GM19455 (cell line): ENCODE results near the gene NBEAL2.

ENCODE experiments used
- ATAC-seq: cut with Tn5 transposase; IDR thresholded peaks from one replicate; pipeline ENCODE4 v1.9.1; 2021; ENCODE audit not compliant: unreplicated experiment

The NBEAL2 gene

DNA sequence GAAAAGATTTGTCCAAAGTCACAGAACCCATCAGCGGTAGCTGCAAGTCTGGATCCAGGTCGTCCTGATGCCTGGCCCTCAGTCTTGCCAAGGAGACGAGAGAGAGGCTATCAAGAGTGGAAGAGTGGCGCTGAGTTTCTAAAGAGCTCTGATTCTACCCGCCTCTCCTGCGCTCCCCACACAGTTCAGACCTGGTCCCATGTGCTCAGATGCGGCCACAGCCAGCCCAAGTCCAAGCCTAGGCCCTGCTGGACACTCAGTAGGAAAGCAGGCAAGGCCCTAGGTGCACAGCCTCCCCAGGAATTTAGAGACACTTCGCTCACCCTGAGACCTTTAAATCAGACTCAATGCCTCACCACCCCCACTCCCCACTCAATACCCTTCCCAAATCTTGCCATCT lies 35.3 kb upstream of the NBEAL2 start:
- no peak for ATAC-seq

DNA sequence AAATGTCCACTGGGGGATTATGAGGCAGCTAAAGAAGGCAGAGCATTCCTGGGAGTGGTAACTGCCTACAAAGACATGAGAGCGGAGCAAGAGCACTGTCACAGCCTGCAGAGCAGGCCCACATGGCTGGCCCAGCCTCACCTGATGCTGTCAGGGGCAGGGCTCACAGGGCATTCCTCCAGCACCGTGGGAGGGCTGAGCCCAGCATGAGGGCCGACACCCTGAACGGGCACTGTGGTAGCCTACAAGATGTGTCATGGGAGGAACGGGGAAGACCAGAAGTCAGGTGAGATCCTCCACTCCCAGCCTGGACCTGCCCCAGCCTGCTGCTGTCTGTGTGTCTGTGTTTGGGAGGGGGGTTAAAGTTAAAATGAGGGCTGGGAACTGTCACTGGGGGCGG lies 33.0 kb upstream of the NBEAL2 start:
- ATAC-seq: no peak

DNA sequence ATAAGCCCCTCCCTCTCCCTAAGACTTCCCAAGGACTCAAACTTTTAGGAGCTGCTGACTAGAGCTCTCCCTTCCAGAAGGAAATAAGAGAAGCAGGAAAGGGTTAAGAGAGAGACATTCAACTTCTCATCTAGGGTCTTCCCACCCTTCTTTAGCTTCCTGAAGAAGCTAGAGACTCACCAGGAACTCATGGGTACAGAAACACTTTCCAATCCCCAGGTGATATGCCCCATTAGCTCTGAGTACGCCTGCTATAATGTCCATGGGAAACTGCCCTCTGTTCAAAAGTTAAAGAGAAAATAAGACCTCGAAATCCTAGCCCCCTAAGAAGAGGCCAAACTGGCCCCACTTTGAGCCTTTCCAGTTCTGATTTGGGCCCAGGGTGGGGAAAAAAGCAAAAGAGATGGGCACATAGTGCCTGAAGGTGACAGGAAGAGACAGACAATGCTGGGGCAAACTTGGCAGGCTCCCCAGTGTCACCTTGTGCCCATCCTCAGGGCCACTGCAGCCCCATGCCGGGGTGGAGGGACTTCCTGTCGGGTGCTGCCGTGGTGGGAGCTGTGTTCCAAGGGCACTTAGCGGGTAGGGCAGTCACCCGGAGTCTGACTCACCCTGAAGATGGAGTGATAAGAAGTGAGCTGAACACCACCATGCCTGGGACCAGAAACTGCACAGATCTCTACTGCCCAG lies 32.5 kb upstream of the NBEAL2 start:
- no peak for ATAC-seq

DNA sequence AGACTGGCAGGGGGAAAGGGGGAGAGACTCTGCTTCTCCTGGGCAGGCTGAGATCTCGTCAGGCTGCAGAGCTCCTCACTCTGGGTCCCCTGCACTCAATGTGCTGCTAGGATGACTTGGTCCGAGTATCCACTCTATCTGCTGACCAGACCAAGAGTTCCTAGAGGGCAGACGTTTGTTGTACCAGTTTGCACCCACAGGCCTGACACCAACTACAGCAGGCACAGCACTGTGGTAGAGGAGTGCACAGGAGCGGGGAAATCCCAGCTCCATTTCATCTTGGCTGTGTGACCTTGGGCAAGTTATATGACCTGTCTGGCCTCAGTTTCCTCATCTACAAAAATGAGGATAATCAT lies 31.9 kb upstream of the NBEAL2 start:
- no peak for ATAC-seq

DNA sequence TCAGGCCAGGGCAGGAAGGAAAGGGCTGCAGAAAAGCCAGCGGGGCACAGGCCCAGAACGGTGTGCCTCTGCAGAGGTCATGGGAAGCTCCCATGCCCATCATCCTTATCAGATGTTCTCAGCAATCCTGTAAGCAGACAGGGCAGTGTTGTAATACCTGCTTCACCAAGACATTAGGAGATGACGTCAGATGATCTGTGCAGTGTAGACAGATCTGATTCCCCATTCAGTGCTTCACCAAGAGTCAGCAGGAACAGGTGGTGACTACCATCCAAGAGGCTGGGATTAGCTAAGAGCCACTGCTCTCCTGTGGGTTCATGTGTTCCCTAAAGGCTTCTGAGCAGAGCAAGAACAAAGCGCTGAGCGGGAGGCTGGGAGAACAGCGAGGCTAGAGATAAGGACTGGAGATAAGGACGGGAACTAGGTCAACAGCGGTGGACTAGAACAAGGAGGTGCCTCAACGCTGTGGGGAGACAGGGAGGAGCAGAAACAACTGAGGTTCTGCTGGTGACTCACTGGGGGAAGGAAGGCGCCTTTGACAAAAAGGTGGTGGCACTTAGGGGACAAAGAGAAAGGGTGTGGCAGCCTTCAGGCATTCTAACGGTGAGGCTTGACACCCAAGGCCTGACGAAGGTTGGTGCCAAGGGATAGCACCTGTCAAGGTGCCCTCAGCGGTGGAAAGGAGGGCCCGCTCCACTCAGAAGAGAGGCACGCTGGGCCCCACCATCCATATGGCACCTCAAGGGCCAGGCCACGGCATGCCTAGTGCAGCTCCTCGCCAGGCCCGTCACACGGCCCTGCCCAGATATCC lies 31.3 kb upstream of the NBEAL2 start:
- ATAC-seq: no peak

DNA sequence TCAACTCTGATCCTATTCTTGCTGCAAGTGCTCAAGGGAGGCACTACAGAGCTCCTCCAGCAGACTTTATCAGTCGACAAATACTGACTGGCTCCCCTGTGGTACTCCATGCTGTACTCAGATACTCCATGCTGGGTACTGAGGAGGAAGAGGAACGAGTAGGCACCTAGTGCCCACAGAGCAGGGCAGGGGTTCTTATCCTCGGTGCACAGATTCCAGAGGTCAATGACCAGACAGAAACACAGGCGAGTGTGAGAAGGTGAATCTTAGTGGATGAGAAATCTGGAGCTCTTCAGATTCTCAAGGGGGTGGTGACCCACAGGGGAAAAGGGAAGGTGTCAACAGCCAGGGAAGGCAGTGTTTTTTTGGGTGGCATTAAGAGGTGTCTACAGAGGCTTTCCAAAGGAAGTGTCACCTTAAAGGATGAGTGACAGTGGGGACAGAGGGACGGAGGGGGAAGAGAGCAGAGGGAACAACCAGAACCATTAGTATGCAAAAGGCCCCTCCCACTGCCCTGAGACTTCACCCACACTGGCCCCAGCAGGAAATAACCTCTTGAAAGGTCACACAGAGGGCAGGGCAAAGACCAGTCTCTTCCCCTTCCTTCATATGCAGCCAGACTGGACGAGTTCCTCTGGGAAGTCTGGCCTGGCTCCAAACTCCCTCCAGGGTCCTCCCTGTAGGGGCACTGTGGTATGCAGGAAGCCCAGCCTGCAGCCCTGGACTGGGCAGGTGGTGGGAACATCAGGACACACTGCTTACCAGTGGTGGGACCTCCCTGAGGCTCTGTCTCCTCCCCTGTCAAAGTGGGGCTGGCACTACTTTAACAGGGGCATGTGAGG lies 30.4 kb upstream of the NBEAL2 start:
- ATAC-seq: no peak

DNA sequence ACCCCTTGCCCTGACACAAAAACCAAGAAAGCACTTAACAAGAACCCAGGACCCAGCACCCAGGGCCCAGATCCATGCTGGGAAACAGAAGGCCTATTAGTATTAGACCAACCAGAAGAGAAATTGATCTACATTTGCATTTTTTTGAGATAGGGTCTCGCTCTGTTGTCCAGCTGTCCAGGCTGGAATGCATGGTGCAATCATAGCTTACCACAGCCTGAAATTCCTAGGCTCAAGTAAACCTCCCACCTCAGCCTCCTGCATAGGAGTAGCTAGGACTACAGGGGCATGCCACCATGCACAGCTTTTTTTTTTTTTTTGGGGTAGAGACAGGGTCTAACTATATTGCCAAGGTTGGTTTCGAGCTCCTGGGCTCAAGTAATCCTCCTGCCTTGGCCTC lies 29.3 kb upstream of the NBEAL2 start:
- no peak for ATAC-seq

DNA sequence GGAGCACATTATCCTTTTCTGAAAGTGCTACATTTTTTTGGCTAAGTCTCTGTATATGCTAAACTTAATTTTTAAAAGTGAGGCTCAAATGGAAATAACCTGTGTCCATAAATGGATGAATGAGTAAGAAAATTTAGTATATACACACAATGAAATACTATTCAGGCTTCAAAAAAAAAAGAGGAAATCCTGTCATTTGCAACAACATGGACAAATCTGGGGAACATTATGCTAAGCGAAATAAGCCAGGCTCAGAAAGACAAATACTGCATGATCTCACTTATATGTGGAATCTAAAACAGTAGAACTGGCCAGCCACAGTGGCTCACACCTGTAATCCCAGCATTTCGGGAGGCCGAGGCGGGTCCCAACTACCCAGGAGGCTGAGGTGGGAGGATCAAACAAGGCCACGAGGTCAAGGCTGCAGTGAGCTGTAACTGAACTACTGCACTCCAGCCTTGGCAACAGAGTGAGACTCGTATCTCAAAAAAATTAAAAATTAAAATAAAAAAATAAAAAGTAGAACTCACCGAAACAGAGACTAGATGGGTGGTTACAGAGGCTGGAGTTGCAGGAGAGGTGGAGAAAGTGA lies 28.7 kb upstream of the NBEAL2 start:
- no peak for ATAC-seq

DNA sequence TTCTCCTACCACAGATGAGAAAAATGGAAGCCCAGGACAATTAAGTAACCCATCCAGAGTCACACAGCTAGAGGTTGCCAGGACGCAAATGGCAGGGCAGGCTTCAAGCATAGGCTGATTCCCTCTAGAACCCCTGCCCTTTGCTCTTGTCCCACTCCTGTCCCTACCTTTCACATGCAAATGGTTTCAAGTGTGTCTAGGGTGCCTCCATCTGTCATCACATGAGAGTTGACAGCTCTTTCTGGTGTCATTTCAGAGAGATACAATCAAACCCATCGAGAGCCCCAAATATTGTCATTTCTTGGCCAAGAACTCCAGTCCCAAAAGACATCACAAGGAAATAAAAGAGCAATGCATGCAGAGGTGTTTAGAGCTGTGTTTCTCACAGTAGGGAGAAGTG lies 26.7 kb upstream of the NBEAL2 start:
- no peak for ATAC-seq

DNA sequence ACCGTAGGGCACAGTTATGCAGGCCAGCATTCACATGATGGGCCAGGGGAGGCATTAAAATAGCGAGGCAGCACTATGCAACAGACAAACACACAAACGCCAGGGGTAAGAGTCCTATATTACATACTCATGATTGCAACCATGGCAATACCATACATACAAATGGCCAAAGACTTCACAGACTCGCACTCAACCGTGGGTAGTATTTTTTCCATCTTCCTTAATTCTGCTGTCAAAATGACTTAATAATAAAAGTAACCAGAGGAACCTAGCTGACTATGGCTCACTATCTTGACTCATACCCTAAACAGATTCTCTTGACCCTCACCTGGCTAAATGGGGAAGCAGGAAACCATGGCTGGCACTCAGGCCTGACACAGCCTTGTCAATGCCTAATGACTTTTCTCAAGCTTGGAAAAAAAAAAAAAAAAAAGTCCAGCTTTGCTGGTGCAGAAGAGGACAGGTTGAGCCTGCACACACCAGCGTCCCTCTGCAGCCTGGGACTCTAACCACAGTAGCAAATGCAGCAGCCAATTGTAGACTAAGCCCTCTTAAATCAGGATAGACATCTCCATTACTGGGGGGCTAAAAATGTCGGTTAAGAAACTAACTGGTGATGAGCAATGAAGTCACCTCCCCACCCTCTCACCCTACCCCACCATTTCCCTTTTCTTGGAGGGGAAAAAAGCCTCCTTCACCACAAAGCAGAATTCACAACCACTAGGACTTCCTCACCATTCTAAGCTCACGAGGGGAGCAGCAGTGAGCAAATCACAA lies 26.0 kb upstream of the NBEAL2 start:
- ATAC-seq: no peak

DNA sequence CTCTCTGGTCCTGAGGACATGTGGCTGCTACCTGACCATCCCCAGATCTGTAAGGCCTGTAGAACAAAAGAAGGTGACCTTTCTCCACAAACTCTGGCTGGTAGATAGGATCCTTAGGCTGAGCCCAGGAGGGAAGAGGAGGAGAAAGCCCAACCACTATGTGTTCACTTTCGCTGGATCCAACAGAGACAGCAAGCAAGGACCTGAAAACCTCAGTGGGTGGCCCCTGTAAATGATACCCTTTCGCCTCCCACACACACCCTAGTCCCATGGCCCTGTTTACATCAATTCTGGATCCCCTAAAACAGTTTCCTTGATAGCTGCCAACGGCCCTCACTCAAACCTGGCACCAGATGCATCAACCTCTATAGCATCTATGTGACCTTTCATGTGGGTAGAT lies 25.3 kb upstream of the NBEAL2 start:
- no peak for ATAC-seq

DNA sequence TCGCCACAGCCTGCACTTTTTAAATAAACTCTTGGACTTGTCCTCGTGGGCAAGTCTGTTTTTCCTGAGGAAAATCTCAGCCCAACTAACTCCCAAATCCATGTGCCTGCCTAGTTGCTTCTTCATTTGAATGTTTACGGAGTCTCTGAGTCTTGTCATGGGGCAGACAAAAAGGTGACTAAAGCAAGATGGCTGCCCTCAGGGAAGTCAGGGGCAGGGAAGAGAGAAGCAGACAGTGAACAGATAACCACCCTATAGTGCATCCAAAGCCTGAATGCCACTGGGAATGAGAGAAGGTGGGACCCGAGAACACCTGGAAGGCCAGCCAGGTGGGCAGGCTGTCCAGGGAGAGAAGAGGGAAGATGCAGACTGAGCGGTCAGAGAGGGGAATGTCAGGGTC lies 24.3 kb upstream of the NBEAL2 start:
- ATAC-seq: no peak

DNA sequence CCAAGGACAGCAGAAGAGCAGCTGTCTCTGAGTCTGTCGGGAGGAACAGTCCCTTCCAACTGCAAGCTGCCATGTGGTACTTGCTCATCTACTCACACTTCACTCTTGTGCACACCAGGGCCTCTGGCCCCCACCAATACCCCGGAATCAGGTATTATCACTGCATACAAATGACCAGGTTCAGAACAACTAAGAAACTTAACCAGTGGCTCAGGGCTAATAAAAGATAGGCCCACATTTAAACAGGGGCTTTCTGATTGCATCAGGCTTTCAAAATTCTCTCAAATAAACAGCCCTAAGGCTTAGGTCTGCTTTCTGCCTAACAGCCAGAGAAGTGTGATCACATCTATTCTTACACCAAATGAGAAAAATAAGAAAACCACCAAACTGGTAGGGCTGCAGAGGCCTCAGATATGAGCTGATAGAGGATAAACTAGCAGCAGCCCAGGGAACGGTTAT lies 23.6 kb upstream of the NBEAL2 start:
- no peak for ATAC-seq

DNA sequence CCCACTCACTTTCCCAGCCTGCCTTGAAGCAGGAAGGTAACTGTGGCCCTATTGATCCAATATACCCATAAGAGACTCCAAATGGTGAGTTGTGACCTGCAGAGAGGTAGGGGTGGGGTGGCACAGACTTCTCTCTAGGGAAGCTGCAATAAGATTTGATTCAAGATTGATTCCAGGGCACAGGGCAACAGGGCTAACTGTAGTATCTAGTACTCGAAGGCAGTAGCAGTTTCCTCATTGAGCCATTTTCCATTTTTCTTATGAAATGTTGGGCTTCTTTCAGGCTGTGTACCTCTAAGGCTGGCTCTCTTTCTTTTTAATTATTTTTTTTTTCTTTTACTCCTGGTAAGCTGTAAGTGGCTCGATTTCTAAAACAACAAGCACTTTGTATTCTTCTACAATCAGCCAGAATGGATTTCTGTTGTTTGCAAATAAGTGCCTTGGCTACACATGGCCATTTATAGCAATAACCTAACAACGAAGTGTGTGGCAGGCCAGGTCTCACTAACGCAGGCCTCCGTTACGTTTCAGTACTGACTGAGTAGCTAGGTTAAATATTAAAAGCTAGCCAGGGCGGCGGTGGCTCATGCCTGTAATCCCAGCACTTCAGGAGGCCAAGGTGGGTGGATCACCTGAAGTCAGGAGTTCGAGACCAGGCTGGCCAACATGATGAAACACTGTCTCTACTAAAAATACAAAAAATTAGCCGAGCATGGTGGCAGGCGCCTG lies 22.2 kb upstream of the NBEAL2 start:
- no peak for ATAC-seq

DNA sequence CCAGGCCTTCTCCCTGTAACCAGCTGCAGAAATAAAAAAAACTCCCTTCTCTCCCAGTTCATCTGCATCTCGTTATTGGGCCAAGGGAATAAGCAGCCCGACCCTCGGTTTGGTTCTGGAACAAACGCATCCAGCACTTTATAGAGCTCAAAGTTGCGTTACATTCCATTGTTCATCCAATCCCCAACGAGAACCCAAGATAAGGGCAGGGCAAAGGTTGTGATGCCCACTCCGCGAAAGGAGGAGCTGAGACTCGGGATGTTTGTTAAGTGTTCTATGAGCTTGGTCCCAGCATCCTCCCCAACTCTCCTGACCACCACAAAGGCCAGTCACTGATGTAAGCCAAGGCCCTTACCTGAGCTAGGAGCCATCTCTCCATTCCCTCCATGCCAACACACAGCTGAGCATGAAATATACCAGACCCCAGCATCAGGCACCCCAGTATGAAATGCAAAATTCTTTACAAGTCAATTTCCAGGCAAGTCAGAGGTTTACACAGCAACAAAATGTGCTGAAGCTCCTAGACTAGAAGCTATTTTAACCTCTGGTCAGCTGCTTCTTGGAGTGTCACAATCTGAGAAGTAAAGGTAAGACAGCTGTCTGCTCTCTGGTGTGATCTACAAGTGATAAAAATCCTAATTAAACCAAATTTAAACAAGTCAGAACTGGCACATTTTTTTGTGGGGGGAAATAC lies 20.9 kb upstream of the NBEAL2 start:
- no peak for ATAC-seq

DNA sequence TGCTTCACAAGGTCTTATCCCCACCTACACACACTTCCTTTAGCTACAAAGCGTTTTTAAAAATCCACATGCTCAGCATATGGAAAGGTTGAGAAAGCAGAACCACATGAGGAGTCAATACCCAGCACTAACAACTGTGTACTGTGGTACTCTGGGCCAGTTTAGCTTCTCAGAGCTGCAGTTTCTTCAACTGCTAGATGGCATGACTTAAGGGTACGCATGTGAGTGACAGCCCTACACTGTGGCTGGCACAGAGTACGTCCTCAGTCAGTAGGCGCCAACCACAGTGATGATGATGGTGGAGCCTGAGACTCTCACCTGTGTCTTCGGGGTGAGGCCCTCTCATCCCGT lies 20.3 kb upstream of the NBEAL2 start:
- ATAC-seq: no peak

DNA sequence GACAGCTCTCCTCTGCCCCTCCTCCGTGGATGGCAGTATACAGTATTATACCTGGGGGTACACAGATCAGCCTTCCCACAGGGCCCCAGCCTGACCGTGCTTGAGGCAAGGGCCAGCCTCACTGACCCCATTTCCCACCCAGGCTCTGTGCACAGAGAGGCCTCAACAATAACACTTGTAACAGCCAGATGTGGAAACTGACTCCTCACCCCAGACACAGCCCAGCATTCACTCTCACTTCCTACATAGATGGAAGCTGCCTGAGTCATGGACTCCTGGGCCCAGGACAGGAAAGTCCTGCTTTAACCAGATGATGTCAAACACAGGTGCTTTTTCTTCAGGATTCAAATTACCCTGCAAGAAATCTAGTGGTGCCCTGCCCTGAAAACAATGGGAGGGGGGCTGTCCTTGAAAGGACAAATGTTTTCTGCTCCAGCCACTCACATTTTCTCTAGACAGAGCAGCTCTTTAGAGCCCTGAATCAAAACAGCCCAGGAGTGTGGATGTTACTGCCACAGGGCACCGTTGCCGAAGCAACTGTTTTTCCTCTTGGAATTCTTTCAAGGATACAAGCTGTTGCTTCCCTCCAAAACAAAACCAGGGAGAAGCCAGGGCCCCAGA lies 19.3 kb upstream of the NBEAL2 start:
- ATAC-seq: no peak

DNA sequence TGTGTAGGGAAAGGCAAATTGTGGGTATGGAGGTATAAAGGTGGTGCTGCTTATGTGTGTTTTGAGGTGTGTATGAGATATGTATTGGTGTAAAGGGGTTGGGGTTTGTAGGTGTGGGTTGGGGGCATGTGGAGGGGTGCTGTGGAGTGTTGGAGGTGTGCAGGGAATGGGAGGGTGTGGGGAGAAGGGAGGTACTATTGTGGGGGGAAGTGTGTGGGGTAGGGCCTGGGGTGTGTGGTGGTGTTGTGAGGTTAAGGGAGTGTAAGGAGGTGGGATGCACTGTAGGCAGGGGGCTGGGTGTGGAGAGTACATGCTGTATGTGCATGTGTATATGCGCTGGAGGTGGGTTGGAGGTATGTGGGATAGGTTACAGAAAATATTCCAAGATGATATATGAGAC lies 18.6 kb upstream of the NBEAL2 start:
- ATAC-seq: no peak

DNA sequence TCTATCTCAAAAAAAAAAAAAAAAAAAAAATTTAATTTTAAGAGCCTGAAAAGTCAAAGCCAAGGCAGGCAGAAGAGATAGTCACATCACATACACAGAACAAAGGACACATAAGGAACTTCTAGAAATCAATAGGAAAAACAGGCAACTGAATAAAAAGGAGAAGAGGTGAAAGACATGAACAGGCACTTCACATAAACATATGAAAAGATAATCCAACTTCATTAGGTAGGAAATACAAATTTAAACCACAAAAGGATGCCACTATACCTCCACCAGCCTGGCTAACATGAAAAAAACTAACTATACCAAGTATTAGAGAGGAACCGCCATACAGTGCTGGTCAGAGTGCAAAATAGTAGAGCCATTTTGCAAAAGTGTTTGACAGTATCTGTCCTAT lies 17.0 kb upstream of the NBEAL2 start:
- no peak for ATAC-seq
